Activated CD4-positive, alpha-beta memory T cell treated with anti-CD3 and anti-CD28 coated beads, Interleukin-2, amount 10 ng/mL, durations not matched to agents 7 days and 5 days (primary cell): Measurements from ENCODE around the gene CLEC18C. TPM values are rescaled to one million over a fixed set of nuclear protein-coding genes. Genes with fewer than 3 reads are reported as not detected.
"Not testable (repeated sequence)": the region's sequence is repeated elsewhere in the genome, so short reads cannot be mapped to it uniquely, and the experiment has no call there.

Experiments used
- CTCF ChIA-PET: fragments of 350-600 bp; sonication (Branson Sonifier 250); formaldehyde crosslinking; loops from one replicate; lab custom pipeline; 2021; ENCODE audit warnings: antibody characterized with exemption, inconsistent platforms; lab: Charles Lee
- POLR2A ChIA-PET: fragments of 350-600 bp; sonication (Branson Sonifier 250); formaldehyde crosslinking; loops from one replicate; lab custom pipeline; 2021; ENCODE audit warnings: antibody characterized with exemption; lab: Charles Lee
- DNase-seq: peaks from one replicate; pipeline ENCODE4 v3.0.0-alpha.2; 2020
- H3K27ac Mint-ChIP-seq: one replicate; pipeline ENCODE4 v1.8.0; 2021; ENCODE audit warnings: mild to moderate bottlenecking, mixed read lengths
- H3K27me3 Mint-ChIP-seq: one replicate; pipeline ENCODE4 v1.8.0; 2021; ENCODE audit warnings: mixed read lengths
- H3K36me3 Mint-ChIP-seq: one replicate; pipeline ENCODE4 v1.8.0; 2021; ENCODE audit warnings: low read depth, mixed read lengths
- H3K4me1 Mint-ChIP-seq: one replicate; pipeline ENCODE4 v1.8.0; 2021; ENCODE audit warnings: mixed read lengths
- H3K4me3 Mint-ChIP-seq: one replicate; pipeline ENCODE4 v1.8.0; 2021; ENCODE audit warnings: mild to moderate bottlenecking, mixed read lengths
- H3K9me3 Mint-ChIP-seq: one replicate; pipeline ENCODE4 v1.8.0; 2021; ENCODE audit warnings: mixed read lengths
- total RNA-seq, 2 experiments: library from RNA; stranded (reverse); gene quantifications; one replicate each; pipeline ENCODE4 v1.2.3, GENCODE V29; 2021

The CLEC18C gene
- total RNA-seq, 2 experiments from 2014 or later: 0.35 to 0.60 TPM

DNA sequence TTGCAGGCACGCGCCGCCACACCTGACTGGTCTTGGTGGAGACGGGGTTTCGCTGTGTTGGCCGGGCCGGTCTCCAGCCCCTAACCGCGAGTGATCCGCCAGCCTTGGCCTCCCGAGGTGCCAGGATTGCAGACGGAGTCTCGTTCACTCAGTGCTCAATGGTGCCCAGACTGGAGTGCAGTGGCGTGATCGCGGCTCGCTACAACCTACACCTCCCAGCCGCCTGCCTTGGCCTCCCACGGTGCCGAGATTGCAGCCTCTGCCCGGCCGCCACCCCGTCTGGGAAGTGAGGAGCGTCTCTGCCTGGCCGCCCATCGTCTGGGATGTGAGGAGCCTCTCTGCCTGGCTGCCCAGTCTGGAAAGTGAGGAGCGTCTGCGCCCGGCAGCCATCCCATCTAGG lies 30.4 kb downstream of the CLEC18C start:
- H3K36me3 Mint-ChIP-seq: peaks cover 12% of the 10 kb centered on the region
- DNase-seq, POLR2A ChIA-PET, H3K4me1 Mint-ChIP-seq, H3K27ac Mint-ChIP-seq, H3K9me3 Mint-ChIP-seq, H3K27me3 Mint-ChIP-seq, H3K4me3 Mint-ChIP-seq, CTCF ChIA-PET: not testable (repeated sequence)

DNA sequence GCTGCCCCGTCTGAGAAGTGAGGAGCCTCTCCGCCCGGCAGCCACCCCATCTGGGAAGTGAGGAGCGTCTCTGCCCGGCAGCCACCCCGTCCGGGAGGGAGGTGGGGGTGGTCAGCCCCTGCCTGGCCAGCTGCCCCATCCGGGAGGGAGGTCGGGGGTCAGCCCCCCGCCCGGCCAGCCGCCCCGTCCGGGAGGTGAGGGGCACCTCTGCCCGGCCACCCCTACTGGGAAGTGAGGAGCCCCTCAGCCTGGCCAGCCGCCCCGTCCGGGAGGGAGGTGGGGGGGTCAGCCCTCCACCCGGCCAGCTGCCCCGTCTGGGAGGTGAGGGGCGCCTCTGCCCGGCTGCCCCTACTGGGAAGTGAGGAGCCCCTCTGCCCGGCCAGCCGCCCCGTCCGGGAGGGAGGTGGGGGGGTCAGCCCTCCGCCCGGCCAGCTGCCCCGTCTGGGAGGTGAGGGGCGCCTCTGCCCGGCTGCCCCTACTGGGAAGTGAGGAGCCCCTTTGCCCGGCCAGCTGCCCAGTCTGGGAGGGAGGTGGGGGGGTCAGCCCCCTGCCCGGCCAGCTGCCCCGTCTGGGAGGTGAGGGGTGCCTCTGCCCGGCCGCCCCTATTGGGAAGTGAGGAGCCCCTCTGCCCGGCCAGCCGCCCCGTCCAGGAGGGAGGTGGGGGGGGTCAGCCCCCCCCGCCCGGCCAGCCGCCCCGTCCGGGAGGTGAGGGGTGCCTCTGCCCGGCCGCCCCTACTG lies 31.2 kb downstream of the CLEC18C start:
- POLR2A ChIA-PET, CTCF ChIA-PET, H3K4me1 Mint-ChIP-seq, H3K27me3 Mint-ChIP-seq, H3K4me3 Mint-ChIP-seq, H3K27ac Mint-ChIP-seq, DNase-seq, H3K9me3 Mint-ChIP-seq: not testable (repeated sequence)
- H3K36me3 Mint-ChIP-seq: peaks cover 17% of the 10 kb centered on the region

DNA sequence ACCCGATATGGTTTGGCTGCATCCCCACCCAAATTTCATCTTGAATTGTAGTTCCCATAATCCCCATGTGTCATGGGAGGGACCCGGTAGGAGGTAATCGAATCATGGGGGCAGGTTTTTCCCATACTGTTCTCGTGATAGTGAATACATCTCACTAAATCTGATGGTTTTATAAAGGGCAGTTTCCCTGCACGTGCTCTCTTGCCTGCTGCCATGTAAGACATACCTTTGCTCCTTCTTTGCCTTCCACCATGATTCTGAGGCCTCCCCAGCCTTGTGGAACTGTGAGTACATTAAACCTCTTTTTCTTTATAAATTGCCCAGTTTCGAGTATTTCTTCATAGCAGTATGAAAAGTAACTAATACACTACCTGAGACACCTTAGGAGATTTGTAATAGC lies 32.8 kb downstream of the CLEC18C start:
- H3K27ac Mint-ChIP-seq, H3K4me3 Mint-ChIP-seq, CTCF ChIA-PET, H3K4me1 Mint-ChIP-seq, DNase-seq, H3K27me3 Mint-ChIP-seq, H3K9me3 Mint-ChIP-seq, POLR2A ChIA-PET: not testable (repeated sequence)
- H3K36me3 Mint-ChIP-seq: peaks cover 27% of the 10 kb centered on the region

DNA sequence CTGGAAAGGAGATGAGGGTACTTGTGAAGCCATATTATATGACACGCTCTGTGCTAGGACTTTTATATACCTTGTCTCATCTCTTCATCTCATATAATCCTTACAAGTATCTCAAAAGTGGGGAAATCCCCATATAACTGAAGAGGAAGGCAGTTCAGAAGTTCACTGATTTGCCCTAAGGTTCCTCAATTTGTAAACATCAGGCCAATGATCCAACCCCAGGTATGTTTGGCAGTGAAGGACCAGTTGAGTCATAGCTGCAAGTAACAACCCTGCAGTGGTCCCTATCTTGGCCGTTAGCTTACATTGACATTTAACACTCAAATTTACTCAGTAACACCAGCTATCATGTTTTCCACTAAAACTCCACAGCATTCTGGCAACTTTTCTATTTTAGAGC lies 45.0 kb downstream of the CLEC18C start:
- H3K9me3 Mint-ChIP-seq, CTCF ChIA-PET, H3K4me3 Mint-ChIP-seq, H3K27ac Mint-ChIP-seq, H3K27me3 Mint-ChIP-seq, DNase-seq, POLR2A ChIA-PET: not testable (repeated sequence)
- peaks cover 10% of the 10 kb centered on the region for H3K4me1 Mint-ChIP-seq
- H3K36me3 Mint-ChIP-seq: peaks cover 26% of the 10 kb centered on the region

DNA sequence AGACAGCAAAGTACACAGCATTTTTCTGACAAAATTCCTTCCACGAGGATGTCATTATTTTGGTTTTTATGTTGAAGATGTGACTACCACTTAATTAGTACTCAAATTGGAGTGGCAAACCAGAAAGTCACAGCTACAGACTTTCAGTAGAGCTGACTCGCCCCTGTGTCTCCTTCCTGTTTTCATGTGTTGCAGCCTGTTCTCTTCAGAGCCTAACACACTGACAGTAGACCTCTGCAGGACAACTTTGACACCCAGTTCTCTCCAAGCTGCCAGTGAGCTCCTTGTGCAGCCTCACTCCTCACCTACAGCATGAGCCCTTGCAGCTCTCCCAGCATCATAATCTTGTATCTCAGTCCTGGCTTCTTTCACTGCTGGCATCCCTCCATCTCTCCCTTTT lies 49.0 kb downstream of the CLEC18C start:
- H3K27me3 Mint-ChIP-seq, POLR2A ChIA-PET, H3K9me3 Mint-ChIP-seq, H3K4me3 Mint-ChIP-seq, CTCF ChIA-PET: not testable (repeated sequence)
- Mint-ChIP-seq H3K4me1 (peaks cover 13% of the 10 kb centered on the region), H3K36me3 (peaks cover 32% of the 10 kb centered on the region), H3K27ac (peak overlapping the region; percentile 65)
- DNase-seq: peak; percentile 18

DNA sequence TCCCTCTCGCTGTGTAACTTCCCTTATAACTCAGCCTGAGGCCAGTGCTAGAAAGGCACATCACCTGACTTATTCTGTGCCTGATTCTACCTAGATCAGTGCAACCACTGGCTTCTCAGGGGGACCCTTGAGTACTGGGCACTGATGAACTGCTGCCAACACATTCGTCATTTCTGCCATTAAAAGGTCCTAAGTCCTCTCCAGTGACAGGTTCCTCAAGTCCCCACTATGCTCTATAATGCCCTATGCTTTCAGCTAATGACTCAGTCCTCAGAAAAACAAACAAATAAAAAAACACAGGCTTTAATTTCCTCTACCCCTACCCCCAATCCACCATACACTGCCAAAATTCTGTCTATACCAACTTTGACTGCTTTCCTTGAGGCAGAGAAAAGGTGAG lies 49.6 kb downstream of the CLEC18C start:
- H3K36me3 Mint-ChIP-seq: peaks cover 35% of the 10 kb centered on the region
- H3K27ac Mint-ChIP-seq, H3K27me3 Mint-ChIP-seq, H3K9me3 Mint-ChIP-seq, H3K4me3 Mint-ChIP-seq, POLR2A ChIA-PET, DNase-seq, CTCF ChIA-PET: not testable (repeated sequence)
- peaks cover 13% of the 10 kb centered on the region for H3K4me1 Mint-ChIP-seq

DNA sequence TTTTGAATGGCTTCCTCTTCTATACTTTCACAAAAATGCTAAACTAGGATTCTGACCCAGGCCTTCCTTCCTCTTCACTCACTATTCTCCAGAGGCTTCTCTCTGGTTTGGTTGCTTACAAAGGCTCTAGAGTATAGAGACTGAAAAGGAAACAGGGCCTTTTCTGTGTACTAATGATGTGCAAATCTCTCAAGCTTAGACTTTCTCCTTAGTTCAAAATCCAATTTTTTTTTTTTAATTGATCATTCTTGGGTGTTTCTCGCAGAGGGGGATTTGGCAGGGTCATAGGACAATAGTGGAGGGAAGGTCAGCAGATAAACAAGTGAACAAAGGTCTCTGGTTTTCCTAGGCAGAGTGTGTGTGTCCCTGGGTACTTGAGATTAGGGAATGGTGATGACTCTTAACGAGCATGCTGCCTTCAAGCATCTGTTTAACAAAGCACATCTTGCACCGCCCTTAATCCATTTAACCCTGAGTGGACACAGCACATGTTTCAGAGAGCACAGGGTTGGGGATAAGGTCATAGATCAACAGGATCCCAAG lies 50.5 kb downstream of the CLEC18C start:
- CTCF ChIA-PET, H3K27ac Mint-ChIP-seq, H3K9me3 Mint-ChIP-seq: not testable (repeated sequence)

DNA sequence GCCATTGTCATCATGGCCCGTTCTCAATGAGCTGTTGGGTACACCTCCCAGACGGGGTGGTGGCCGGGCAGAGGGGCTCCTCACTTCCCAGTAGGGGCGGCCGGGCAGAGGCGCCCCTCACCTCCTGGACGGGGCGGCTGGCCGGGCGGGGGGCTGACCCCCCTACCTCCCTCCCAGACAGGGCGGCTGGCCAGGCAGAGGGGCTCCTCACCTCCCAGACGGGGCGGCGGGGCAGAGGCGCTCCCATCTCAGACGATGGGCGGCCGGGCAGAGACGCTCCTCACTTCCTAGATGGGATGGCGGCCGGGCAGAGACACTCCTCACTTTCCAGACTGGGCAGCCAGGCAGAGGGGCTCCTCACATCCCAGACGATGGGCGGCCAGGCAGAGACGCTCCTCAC lies 51.1 kb downstream of the CLEC18C start:
- CTCF ChIA-PET, POLR2A ChIA-PET, DNase-seq, H3K4me3 Mint-ChIP-seq, H3K27me3 Mint-ChIP-seq, H3K27ac Mint-ChIP-seq, H3K9me3 Mint-ChIP-seq: not testable (repeated sequence)
- Mint-ChIP-seq H3K36me3 (peaks cover 27% of the 10 kb centered on the region), H3K4me1 (peaks cover 13% of the 10 kb centered on the region)

More for the DNA sequence above, 50.5 kb downstream of the CLEC18C start:
- peaks cover 33% of the 10 kb centered on the region for H3K36me3 Mint-ChIP-seq
- POLR2A ChIA-PET, H3K27me3 Mint-ChIP-seq, DNase-seq, H3K4me3 Mint-ChIP-seq: not testable (repeated sequence)
- peaks cover 13% of the 10 kb centered on the region for H3K4me1 Mint-ChIP-seq

DNA sequence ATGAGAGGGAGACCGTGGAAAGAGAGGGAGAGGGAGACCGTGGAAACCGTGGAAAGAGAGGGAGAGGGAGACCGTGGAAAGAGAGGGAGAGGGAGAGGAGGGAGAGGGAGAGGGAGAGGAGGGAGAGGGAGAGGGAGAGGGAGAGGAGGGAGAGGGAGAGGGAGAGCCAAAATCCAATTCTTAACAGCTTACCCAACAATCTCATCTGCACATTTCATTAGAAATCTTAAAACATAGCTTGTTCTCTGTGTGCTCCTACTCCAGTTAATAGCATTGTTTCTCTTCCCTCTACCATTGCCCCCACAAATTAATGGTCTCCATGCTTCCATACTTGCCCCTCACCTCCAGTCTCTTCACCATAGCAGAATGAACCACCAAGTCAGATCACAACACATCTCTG lies 51.8 kb downstream of the CLEC18C start:
- POLR2A ChIA-PET, H3K27ac Mint-ChIP-seq, H3K27me3 Mint-ChIP-seq, H3K9me3 Mint-ChIP-seq, CTCF ChIA-PET, H3K4me3 Mint-ChIP-seq, DNase-seq: not testable (repeated sequence)
- peaks cover 25% of the 10 kb centered on the region for H3K36me3 Mint-ChIP-seq
- peaks cover 13% of the 10 kb centered on the region for H3K4me1 Mint-ChIP-seq

DNA sequence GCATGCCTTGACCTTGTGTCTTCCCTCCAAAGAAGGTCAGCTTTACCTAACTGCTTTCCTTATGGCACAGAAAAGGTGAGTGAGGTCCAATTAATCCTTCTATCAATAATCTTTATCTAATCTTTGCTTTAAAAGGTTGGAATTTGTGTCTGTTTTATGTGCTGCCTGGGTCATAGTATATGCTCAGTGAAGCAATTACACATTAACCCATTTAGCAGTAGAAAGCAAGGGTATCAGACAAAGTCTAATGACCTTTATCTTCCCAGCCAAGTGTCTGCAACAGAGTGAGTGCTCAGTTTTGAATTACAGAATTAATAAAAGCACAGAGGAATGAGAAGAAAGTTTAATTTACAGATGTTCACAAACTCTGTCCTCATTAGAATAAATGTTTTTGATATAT lies 52.4 kb downstream of the CLEC18C start:
- H3K9me3 Mint-ChIP-seq, H3K27me3 Mint-ChIP-seq, CTCF ChIA-PET, H3K27ac Mint-ChIP-seq, DNase-seq, POLR2A ChIA-PET, H3K4me3 Mint-ChIP-seq: not testable (repeated sequence)
- H3K4me1 Mint-ChIP-seq: peaks cover 13% of the 10 kb centered on the region
- H3K36me3 Mint-ChIP-seq: peaks cover 23% of the 10 kb centered on the region

DNA sequence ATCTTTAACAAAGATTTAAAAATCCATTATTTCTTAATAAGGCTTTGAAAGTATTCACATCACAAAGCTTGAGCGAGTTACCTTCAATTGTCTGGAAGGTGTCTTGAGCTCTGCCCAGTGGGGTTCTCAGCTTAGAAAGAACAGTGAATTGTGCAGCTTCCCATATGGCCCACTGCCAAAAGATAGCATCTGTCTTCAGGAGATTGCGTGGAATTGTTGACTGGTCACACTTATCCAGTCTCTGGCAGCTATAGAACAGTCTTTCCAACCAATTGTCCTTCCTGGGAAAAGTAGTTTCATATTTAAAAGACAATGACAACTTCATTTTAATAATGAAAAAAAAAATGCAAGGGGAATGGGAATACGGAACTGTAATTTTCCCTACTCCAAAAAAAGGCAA lies 58.2 kb downstream of the CLEC18C start:
- POLR2A ChIA-PET, H3K27me3 Mint-ChIP-seq, H3K4me1 Mint-ChIP-seq, DNase-seq, H3K9me3 Mint-ChIP-seq, CTCF ChIA-PET, H3K27ac Mint-ChIP-seq, H3K4me3 Mint-ChIP-seq: not testable (repeated sequence)
- peaks cover 14% of the 10 kb centered on the region for H3K36me3 Mint-ChIP-seq

Other genes starting within 250 kb of the CLEC18C start
- gene CLEC18A, start 222.5 kb upstream of the CLEC18C start, total RNA-seq: 1 to 10 TPM; 1.6 to 2.0 TPM
- 10 to 100 TPM; 19.6 to 19.7 TPM for gene PDPR, start 59.5 kb upstream of the CLEC18C start, total RNA-seq
- gene EXOSC6, start 78.2 kb downstream of the CLEC18C start, total RNA-seq: 10 to 100 TPM; 24.3 to 24.4 TPM
- gene AARS1, start 115.7 kb downstream of the CLEC18C start, total RNA-seq: 100 to 1,000 TPM; 128 to 129 TPM
- gene DDX19B, start 125.4 kb downstream of the CLEC18C start, total RNA-seq: 10 to 100 TPM; 33.2 to 35.8 TPM
- 10 to 100 TPM; 27.3 to 27.5 TPM for gene DDX19A, start 173.1 kb downstream of the CLEC18C start, total RNA-seq